ENCODE results near the gene RYR3. TPM values are rescaled to one million over a fixed set of nuclear protein-coding genes. Genes with fewer than 3 reads are reported as not detected.

Gene RYR3
- total RNA-seq, 1 donor from 2014 or later, result 1.5 TPM

- Histone ChIP-seq H3K4me2 (ENCODE audit: low read length) (no peak overlapping the region), H4K20me1 (ENCODE audit: insufficient read depth, low read length) (no peaks in the 10 kb centered on the region), H2AFZ (ENCODE audit: low read depth, low read length) (no peak overlapping the region), H3K9me3 (ENCODE audit: insufficient read depth, low read depth, low read length) (no peaks in the 10 kb centered on the region), H3K36me3 (ENCODE audit: insufficient read depth, low read length) (no peaks in the 10 kb centered on the region), H3K27ac (ENCODE audit: low read depth, low read length) (no peak overlapping the region), H3K9ac (ENCODE audit: low read length) (no peak overlapping the region), H3K4me1 (ENCODE audit: insufficient read depth, low read length) (no peaks in the 10 kb centered on the region), H3K27me3 (ENCODE audit: insufficient read depth, low read length) (peaks cover under 1% of the 10 kb centered on the region), H3K4me3 (ENCODE audit: insufficient read depth, low read depth, low read length) (no peak overlapping the region), H3K79me2 (ENCODE audit: insufficient read depth, low read length) (no peaks in the 10 kb centered on the region)
- H3K27me3 Mint-ChIP-seq (ENCODE audit: low read depth, unreplicated experiment), result peaks cover 3% of the 10 kb centered on the region
- peaks cover 2% of the 10 kb centered on the region for H3K36me3 Mint-ChIP-seq (ENCODE audit: low read depth, unreplicated experiment)
- peaks cover 7% of the 10 kb centered on the region for H3K4me1 Mint-ChIP-seq (ENCODE audit: low read depth, unreplicated experiment)
- no peak for TF ChIP-seq EZH2 (IDR thresholded peaks at IDR 0.05; ENCODE audit: insufficient read depth, low read length)
- TF ChIP-seq CTCF (IDR thresholded peaks at IDR 0.05; ENCODE audit: insufficient read depth, low read depth, low read length), result no peak
- DNase-seq (ENCODE audit: low read depth), result no peak
- FAIRE-seq, result no peak
- no peak overlapping the region for H3K4me3 Mint-ChIP-seq (ENCODE audit: unreplicated experiment)
- H3K27ac Mint-ChIP-seq (ENCODE audit: unreplicated experiment), result no peak overlapping the region
- H3K9me3 Mint-ChIP-seq (ENCODE audit: unreplicated experiment), result no peaks in the 10 kb centered on the region
Observed at GRCh38 chr15:33646744-33647143, 336.0 kb downstream of the RYR3 start.

- no peaks in the 10 kb centered on the region for H3K9me3 ChIP-seq (ENCODE audit: insufficient read depth, low read depth, low read length)
- H3K9ac ChIP-seq (ENCODE audit: low read length), result no peak overlapping the region
- H3K4me2 ChIP-seq (ENCODE audit: low read length), result no peak overlapping the region
- H3K27ac Mint-ChIP-seq (ENCODE audit: unreplicated experiment), result no peak overlapping the region
- no peak overlapping the region for H3K4me3 ChIP-seq (ENCODE audit: insufficient read depth, low read depth, low read length)
- no peaks in the 10 kb centered on the region for H3K36me3 ChIP-seq (ENCODE audit: insufficient read depth, low read length)
- no peak overlapping the region for H3K27ac ChIP-seq (ENCODE audit: low read depth, low read length)
- no peaks in the 10 kb centered on the region for H3K27me3 ChIP-seq (ENCODE audit: insufficient read depth, low read length)
- no peaks in the 10 kb centered on the region for H3K9me3 Mint-ChIP-seq (ENCODE audit: unreplicated experiment)
- FAIRE-seq (no peak), DNase-seq (ENCODE audit: low read depth) (no peak)
- H3K36me3 Mint-ChIP-seq (ENCODE audit: low read depth, unreplicated experiment), result peaks cover 3% of the 10 kb centered on the region
- no peaks in the 10 kb centered on the region for H3K79me2 ChIP-seq (ENCODE audit: insufficient read depth, low read length)
- no peak overlapping the region for H2AFZ ChIP-seq (ENCODE audit: low read depth, low read length)
- H3K4me3 Mint-ChIP-seq (ENCODE audit: unreplicated experiment), result no peak overlapping the region
- H3K27me3 Mint-ChIP-seq (ENCODE audit: low read depth, unreplicated experiment), result peaks cover 3% of the 10 kb centered on the region
- H4K20me1 ChIP-seq (ENCODE audit: insufficient read depth, low read length), result no peaks in the 10 kb centered on the region
- peaks cover 3% of the 10 kb centered on the region for H3K4me1 Mint-ChIP-seq (ENCODE audit: low read depth, unreplicated experiment)
- no peaks in the 10 kb centered on the region for H3K4me1 ChIP-seq (ENCODE audit: insufficient read depth, low read length)
- no peak for TF ChIP-seq EZH2 (IDR thresholded peaks at IDR 0.05; ENCODE audit: insufficient read depth, low read length)
- no peak for TF ChIP-seq CTCF (IDR thresholded peaks at IDR 0.05; ENCODE audit: insufficient read depth, low read depth, low read length)
Observed at GRCh38 chr15:33649217-33649933, 338.6 kb downstream of the RYR3 start.

- Mint-ChIP-seq H3K36me3 (ENCODE audit: low read depth, unreplicated experiment) (peaks cover 1% of the 10 kb centered on the region), H3K27ac (ENCODE audit: unreplicated experiment) (no peak overlapping the region), H3K27me3 (ENCODE audit: low read depth, unreplicated experiment) (peaks cover 2% of the 10 kb centered on the region), H3K4me1 (ENCODE audit: low read depth, unreplicated experiment) (no peaks in the 10 kb centered on the region), H3K4me3 (ENCODE audit: unreplicated experiment) (no peak overlapping the region), H3K9me3 (ENCODE audit: unreplicated experiment) (peaks cover 3% of the 10 kb centered on the region)
- no peak for FAIRE-seq
- no peak for DNase-seq (ENCODE audit: low read depth)
- Histone ChIP-seq H2AFZ (ENCODE audit: low read depth, low read length) (no peak overlapping the region), H3K4me3 (ENCODE audit: insufficient read depth, low read depth, low read length) (no peak overlapping the region), H3K9ac (ENCODE audit: low read length) (no peak overlapping the region), H3K79me2 (ENCODE audit: insufficient read depth, low read length) (no peaks in the 10 kb centered on the region), H3K36me3 (ENCODE audit: insufficient read depth, low read length) (no peaks in the 10 kb centered on the region), H3K27me3 (ENCODE audit: insufficient read depth, low read length) (no peaks in the 10 kb centered on the region), H4K20me1 (ENCODE audit: insufficient read depth, low read length) (no peaks in the 10 kb centered on the region), H3K27ac (ENCODE audit: low read depth, low read length) (no peak overlapping the region), H3K4me2 (ENCODE audit: low read length) (no peak overlapping the region), H3K9me3 (ENCODE audit: insufficient read depth, low read depth, low read length) (no peaks in the 10 kb centered on the region), H3K4me1 (ENCODE audit: insufficient read depth, low read length) (no peaks in the 10 kb centered on the region)
- TF ChIP-seq EZH2 (IDR thresholded peaks at IDR 0.05; ENCODE audit: insufficient read depth, low read length) (no peak), CTCF (IDR thresholded peaks at IDR 0.05; ENCODE audit: insufficient read depth, low read depth, low read length) (no peak)
Observed at GRCh38 chr15:33654860-33655259, 344.1 kb downstream of the RYR3 start.

All from astrocyte (in vitro differentiated cells and primary cell).